Activated T-cell treated with anti-CD3 and anti-CD28 coated beads, Interleukin-2, amount 50 U/mL, for 24 hours (primary cell): ENCODE data around the gene CDHR2.
"Not testable (repeated sequence)": the region's sequence is repeated elsewhere in the genome, so short reads cannot be mapped to it uniquely, and the experiment has no call there.

Experiments
- DNase-seq: peaks from one replicate; pipeline ENCODE4 v3.0.0-alpha.2; 2020
- H3K27ac Mint-ChIP-seq: 2 replicates; pipeline ENCODE4 v1.8.0; 2020; ENCODE audit warnings: mild to moderate bottlenecking, mixed read lengths
- H3K27me3 Mint-ChIP-seq: 2 replicates; pipeline ENCODE4 v1.8.0; 2020; ENCODE audit warnings: mixed read lengths
- H3K36me3 Mint-ChIP-seq: 2 replicates; pipeline ENCODE4 v1.8.0; 2020; ENCODE audit warnings: low read depth, mixed read lengths
- H3K4me1 Mint-ChIP-seq: 2 replicates; pipeline ENCODE4 v1.8.0; 2020; ENCODE audit warnings: low read depth, mixed read lengths
- H3K4me3 Mint-ChIP-seq: 2 replicates; pipeline ENCODE4 v1.8.0; 2020; ENCODE audit warnings: mild to moderate bottlenecking, moderate library complexity, mixed read lengths
- H3K9me3 Mint-ChIP-seq: 2 replicates; pipeline ENCODE4 v1.8.0; 2020; ENCODE audit warnings: mixed read lengths

The CDHR2 gene

DNA sequence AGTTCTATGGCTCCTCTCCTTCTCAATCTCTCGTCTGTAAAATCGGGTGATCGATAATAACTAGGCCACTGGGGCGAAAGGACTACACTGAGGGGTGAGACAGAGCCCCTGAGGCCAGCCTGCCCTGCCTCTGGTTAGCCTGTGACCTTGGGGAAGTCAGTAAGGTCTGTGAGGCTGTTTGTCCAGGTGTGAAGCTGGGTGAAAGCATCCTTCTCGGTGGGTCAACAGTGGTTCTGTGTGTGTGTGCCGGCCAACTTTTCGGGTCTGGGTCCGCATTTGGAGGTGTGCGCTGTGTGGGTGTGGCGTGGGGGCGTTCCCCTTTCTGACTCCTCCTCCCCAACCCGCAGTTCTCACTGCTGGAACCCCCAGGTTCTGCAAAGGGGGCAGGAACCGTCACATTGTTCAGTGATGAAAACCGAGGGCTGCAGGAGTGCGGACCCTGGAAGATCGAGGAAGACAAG, 7.0 kb upstream of the CDHR2 start:
- H3K4me1 Mint-ChIP-seq, result peaks cover 67% of the 10 kb centered on the region
- peak overlapping the region; percentile 84 for H3K4me3 Mint-ChIP-seq
- DNase-seq, result peak; percentile 84
- H3K27me3 Mint-ChIP-seq, result no peaks in the 10 kb centered on the region
- peaks cover 13% of the 10 kb centered on the region for H3K36me3 Mint-ChIP-seq
- no peaks in the 10 kb centered on the region for H3K9me3 Mint-ChIP-seq
- H3K27ac Mint-ChIP-seq, result peak overlapping the region; percentile 93

GRCh38 chr5:176542596-176543427, 6.3 kb upstream of the CDHR2 start:
- no peaks in the 10 kb centered on the region for H3K27me3 Mint-ChIP-seq
- DNase-seq, result peak; percentile 70
- peak overlapping the region; percentile 93 for H3K27ac Mint-ChIP-seq
- H3K36me3 Mint-ChIP-seq, result peaks cover 9% of the 10 kb centered on the region
- no peaks in the 10 kb centered on the region for H3K9me3 Mint-ChIP-seq
- H3K4me3 Mint-ChIP-seq, result peak overlapping the region; percentile 92
- peaks cover 72% of the 10 kb centered on the region for H3K4me1 Mint-ChIP-seq

- peaks cover 72% of the 10 kb centered on the region for H3K4me1 Mint-ChIP-seq
- H3K4me3 Mint-ChIP-seq, result peak overlapping the region; percentile 92
- peak; percentile 86 for DNase-seq
- H3K27me3 Mint-ChIP-seq, result no peaks in the 10 kb centered on the region
- peaks cover 9% of the 10 kb centered on the region for H3K36me3 Mint-ChIP-seq
- peak overlapping the region; percentile 97 for H3K27ac Mint-ChIP-seq
- H3K9me3 Mint-ChIP-seq, result no peaks in the 10 kb centered on the region
These were observed 5.5 kb upstream of the CDHR2 start for GRCh38 chr5:176543428-176544182.

DNA sequence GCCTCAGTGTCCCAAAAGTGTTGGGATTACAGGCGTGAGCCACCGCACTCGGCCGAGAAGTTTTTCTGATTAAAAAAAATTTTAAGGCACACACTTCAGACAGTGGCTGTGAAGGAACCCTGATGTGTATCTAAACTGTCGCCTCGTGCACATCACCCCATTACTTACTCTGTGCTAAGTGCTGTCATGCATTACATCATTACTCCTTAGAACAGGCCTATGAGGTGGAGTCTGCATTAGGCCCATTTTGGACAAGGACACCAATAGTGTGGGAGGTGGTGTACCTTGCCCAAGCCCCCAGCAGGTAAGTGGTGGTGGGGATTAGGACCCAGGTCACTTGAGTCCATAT, 3.8 kb upstream of the CDHR2 start:
- DNase-seq, result no peak
- Mint-ChIP-seq H3K4me3 (peak overlapping the region; percentile 18), H3K9me3 (no peaks in the 10 kb centered on the region), H3K27me3 (no peaks in the 10 kb centered on the region), H3K27ac (peak overlapping the region; percentile 50), H3K4me1 (peaks cover 64% of the 10 kb centered on the region), H3K36me3 (peaks cover 9% of the 10 kb centered on the region)

DNA sequence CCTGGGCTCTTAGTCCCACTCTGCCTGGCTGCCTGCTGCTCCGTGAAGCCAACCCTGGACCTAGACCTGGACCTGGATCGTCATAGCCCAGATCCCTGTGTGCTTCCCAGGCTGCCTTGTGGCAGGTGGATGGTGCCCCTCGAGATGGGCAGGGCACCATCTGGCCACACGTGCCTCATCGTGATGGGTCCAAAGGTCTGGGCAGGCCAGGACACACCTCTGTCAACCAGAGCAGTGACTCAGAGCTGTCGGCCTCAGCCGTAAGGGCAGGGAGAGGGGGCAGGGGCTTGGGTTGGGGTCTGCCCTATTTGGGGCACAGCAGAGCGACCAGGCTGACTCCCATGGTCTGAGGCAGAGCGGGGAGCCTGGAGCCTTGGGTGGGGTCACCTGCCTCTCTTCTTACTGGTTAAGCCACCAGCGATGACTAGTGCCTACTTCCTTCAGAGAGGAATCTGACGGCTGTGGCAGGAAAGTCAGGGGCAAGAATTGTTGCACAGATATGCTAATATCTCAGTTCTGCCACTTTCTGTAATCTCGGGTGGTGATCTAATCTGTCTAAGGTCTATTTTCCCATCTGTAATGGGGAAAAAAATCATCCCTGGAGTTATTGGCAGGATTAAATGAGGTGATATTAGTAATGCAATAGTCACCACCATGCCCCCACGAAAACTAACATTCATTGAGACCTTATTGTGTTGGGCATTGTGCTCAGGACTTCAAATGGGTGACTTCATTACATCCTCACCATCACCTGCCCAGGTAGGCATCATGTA, 3.2 kb upstream of the CDHR2 start:
- Mint-ChIP-seq H3K4me3 (no peak overlapping the region), H3K27me3 (no peaks in the 10 kb centered on the region), H3K36me3 (peaks cover 9% of the 10 kb centered on the region), H3K27ac (peak overlapping the region; percentile 50), H3K4me1 (peaks cover 64% of the 10 kb centered on the region), H3K9me3 (no peaks in the 10 kb centered on the region)
- DNase-seq, result no peak

- Mint-ChIP-seq H3K4me3 (no peak overlapping the region), H3K27me3 (no peaks in the 10 kb centered on the region)
- no peak for DNase-seq
These were observed 1.3 kb upstream of the CDHR2 start for GRCh38 chr5:176547802-176548201.

DNA sequence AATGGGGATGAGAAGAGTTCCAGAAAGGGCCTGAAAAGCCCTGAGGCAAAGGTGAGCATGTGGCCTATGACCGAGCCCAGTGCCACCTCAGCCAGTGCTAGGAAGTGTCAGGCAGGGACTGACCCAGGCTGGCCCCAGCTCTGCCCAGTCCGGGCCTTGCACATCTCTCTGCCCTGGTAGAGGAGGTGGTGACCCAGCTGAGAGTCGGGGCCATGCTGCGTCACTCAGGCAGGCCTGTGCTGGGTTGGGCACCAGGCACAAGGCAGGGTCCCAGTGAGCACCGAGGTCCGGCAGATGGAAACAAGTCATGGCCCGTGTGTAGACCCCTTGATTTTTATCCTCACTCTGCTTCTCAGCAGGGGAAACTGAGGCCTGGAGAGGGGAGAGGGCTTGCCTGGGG, 729 bp downstream of the CDHR2 start:
- Mint-ChIP-seq H3K4me1 (peaks cover 68% of the 10 kb centered on the region), H3K36me3 (no peaks in the 10 kb centered on the region), H3K4me3 (no peak overlapping the region), H3K27ac (peak overlapping the region; percentile 72), H3K27me3 (no peaks in the 10 kb centered on the region), H3K9me3 (no peaks in the 10 kb centered on the region)
- no peak for DNase-seq

More at GRCh38 chr5:176547802-176548201, 1.3 kb upstream of the CDHR2 start:
- Mint-ChIP-seq H3K4me1 (peaks cover 59% of the 10 kb centered on the region), H3K36me3 (peaks cover 3% of the 10 kb centered on the region), H3K9me3 (no peaks in the 10 kb centered on the region), H3K27ac (peak overlapping the region; percentile 76)

GRCh38 chr5:176550275-176550831, 1.2 kb downstream of the CDHR2 start:
- peaks cover 68% of the 10 kb centered on the region for H3K4me1 Mint-ChIP-seq

GRCh38 chr5:176550937-176551336, 1.8 kb downstream of the CDHR2 start:
- peak overlapping the region; percentile 72 for H3K27ac Mint-ChIP-seq
- DNase-seq, H3K27me3 Mint-ChIP-seq, H3K36me3 Mint-ChIP-seq, H3K9me3 Mint-ChIP-seq: not testable (repeated sequence)
- H3K4me3 Mint-ChIP-seq, result peak overlapping the region; percentile 52
- peaks cover 67% of the 10 kb centered on the region for H3K4me1 Mint-ChIP-seq

More at GRCh38 chr5:176550275-176550831, 1.2 kb downstream of the CDHR2 start:
- Mint-ChIP-seq H3K27ac (peak overlapping the region; percentile 72), H3K36me3 (no peaks in the 10 kb centered on the region), H3K9me3 (no peaks in the 10 kb centered on the region), H3K27me3 (no peaks in the 10 kb centered on the region), H3K4me3 (peak overlapping the region; percentile 52)
- no peak for DNase-seq

GRCh38 chr5:176552332-176552869, 3.3 kb downstream of the CDHR2 start:
- Mint-ChIP-seq H3K36me3 (no peaks in the 10 kb centered on the region), H3K27ac (no peak overlapping the region), H3K4me3 (no peak overlapping the region), H3K9me3 (no peaks in the 10 kb centered on the region), H3K27me3 (no peaks in the 10 kb centered on the region), H3K4me1 (peaks cover 67% of the 10 kb centered on the region)
- DNase-seq, result no peak

GRCh38 chr5:176553260-176554085, 4.3 kb downstream of the CDHR2 start:
- Mint-ChIP-seq H3K4me3 (no peak overlapping the region), H3K4me1 (peaks cover 56% of the 10 kb centered on the region), H3K9me3 (no peaks in the 10 kb centered on the region), H3K27ac (peak overlapping the region; percentile 69), H3K27me3 (no peaks in the 10 kb centered on the region), H3K36me3 (no peaks in the 10 kb centered on the region)
- no peak for DNase-seq

GRCh38 chr5:176557846-176558245, 8.7 kb downstream of the CDHR2 start:
- Mint-ChIP-seq H3K36me3 (no peaks in the 10 kb centered on the region), H3K4me1 (peaks cover 61% of the 10 kb centered on the region), H3K27me3 (no peaks in the 10 kb centered on the region), H3K4me3 (no peak overlapping the region), H3K9me3 (no peaks in the 10 kb centered on the region), H3K27ac (no peak overlapping the region)
- DNase-seq, result no peak

DNA sequence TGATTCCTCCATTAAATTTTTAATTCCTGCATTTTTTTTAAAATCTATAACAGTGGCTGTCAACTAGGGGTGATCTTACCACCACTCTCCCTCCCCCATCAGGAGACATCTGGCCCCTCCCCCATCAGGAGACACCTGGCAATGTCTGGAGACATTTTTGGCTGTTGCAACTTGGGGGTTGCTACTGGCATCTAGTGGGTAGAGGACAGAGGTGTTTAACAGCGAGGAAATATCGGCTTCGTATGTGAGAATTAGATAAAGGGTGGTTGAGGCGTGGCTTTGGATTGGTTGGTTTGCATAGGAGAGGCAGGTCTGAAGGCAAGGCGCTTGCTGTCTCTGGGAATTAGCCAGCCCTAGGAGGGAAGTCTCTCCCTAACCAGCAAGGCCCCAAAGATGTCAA, 10.5 kb downstream of the CDHR2 start:
- no peaks in the 10 kb centered on the region for H3K9me3 Mint-ChIP-seq
- DNase-seq, result no peak
- no peaks in the 10 kb centered on the region for H3K27me3 Mint-ChIP-seq
- H3K4me1 Mint-ChIP-seq, result peaks cover 45% of the 10 kb centered on the region
- H3K27ac Mint-ChIP-seq, result no peak overlapping the region
- H3K36me3 Mint-ChIP-seq, result no peaks in the 10 kb centered on the region
- H3K4me3 Mint-ChIP-seq, result no peak overlapping the region
